H1 (cell line): ENCODE data around the gene DGKI. TPM values are rescaled to one million over a fixed set of nuclear protein-coding genes. Genes with fewer than 3 reads are reported as not detected.

ENCODE experiments used
- CTCF ChIA-PET: fragments of 300-600 bp; sonication (Branson Sonifier 250); formaldehyde crosslinking; loops from one replicate; lab custom pipeline; 2021; ENCODE audit not compliant: partially characterized antibody; lab: Charles Lee
- POLR2A ChIA-PET: fragments of 300-600 bp; sonication (Branson Sonifier 250); formaldehyde crosslinking; loops from one replicate; lab custom pipeline; 2021; ENCODE audit warnings: inconsistent platforms; ENCODE audit not compliant: partially characterized antibody; lab: Charles Lee
- DNase-seq, 2 experiments: peaks; one replicate each; pipeline versions ENCODE4 v3.0.0 to v3.0.0-alpha.2; 2010 to 2022; ENCODE audit warnings: low spot score in 2 of 2, low read depth in 1 of 2, mixed read lengths in 1 of 2
- FAIRE-seq: peaks from 2 replicates; lab custom pipeline; 2011; peaks lifted over from hg19 to GRCh38; lab: Jason Lieb, UNC
- H2AFZ ChIP-seq: 2 replicates; pipeline ENCODE4 v1.8.1; 2012; ENCODE audit warnings: low read length, inconsistent platforms
- H2AK5ac ChIP-seq: 2 replicates; pipeline ENCODE4 v1.6.1; 2013; ENCODE audit warnings: low read depth, low read length
- H2BK120ac ChIP-seq: replicated peaks from 2 replicates; pipeline ENCODE3; 2013; ENCODE audit warnings: low read depth, low read length, inconsistent platforms
- H2BK12ac ChIP-seq: 2 replicates; pipeline ENCODE4 v1.6.1; 2013; ENCODE audit warnings: low read depth, low read length
- H2BK15ac ChIP-seq: 2 replicates; pipeline ENCODE4 v1.6.1; 2013; ENCODE audit warnings: low read length
- H2BK20ac ChIP-seq: 2 replicates; pipeline ENCODE4 v1.6.1; 2013; ENCODE audit warnings: low read length
- H2BK5ac ChIP-seq: 2 replicates; pipeline ENCODE4 v1.6.1; 2013; ENCODE audit warnings: low read depth, low read length
- H3K14ac ChIP-seq: 2 replicates; pipeline ENCODE4 v1.6.1; 2013; ENCODE audit warnings: inconsistent platforms; ENCODE audit not compliant: insufficient read length
- H3K18ac ChIP-seq: 2 replicates; pipeline ENCODE4 v1.6.1; 2013; ENCODE audit warnings: low read length; ENCODE audit errors: extremely low read depth
- H3K23ac ChIP-seq: 2 replicates; pipeline ENCODE4 v1.6.1; 2013; ENCODE audit warnings: inconsistent platforms; ENCODE audit not compliant: insufficient read length
- H3K23me2 ChIP-seq: 2 replicates; pipeline ENCODE4 v1.6.1; 2013; ENCODE audit warnings: low read depth, low read length
- H3K27ac ChIP-seq: 2 replicates; pipeline ENCODE4 v1.6.1; 2011; ENCODE audit warnings: low read depth, low read length, inconsistent platforms
- H3K27me3 ChIP-seq, 4 experiments: replicated peaks in 1 of 4; 1 replicate in 1 of 4; 2 replicates in 3 of 4; pipeline versions ENCODE4 v1.6.1 to v1.8.1; 2011 to 2013; ENCODE audit warnings: low read length in 3 of 4, mild to moderate bottlenecking in 3 of 4, inconsistent platforms in 2 of 4, mixed read lengths in 2 of 4, moderate library complexity in 1 of 4; ENCODE audit not compliant: control insufficient read depth in 3 of 4, insufficient read depth in 3 of 4; ENCODE audit errors: extremely low read depth in 1 of 4
- H3K36me3 ChIP-seq, 4 experiments: 2 replicates each; pipeline versions ENCODE4 v1.6.1 to v1.8.1; 2011 to 2013; ENCODE audit warnings: mild to moderate bottlenecking in 4 of 4, low read length in 3 of 4, moderate library complexity in 2 of 4, control low read depth in 1 of 4, inconsistent platforms in 1 of 4; ENCODE audit not compliant: insufficient read depth in 4 of 4, control insufficient read depth in 2 of 4
- H3K4ac ChIP-seq: replicated peaks from 2 replicates; pipeline ENCODE3; 2013; ENCODE audit warnings: low read length, low read depth, mixed read lengths, inconsistent platforms; ENCODE audit not compliant: insufficient read length
- H3K4me1 ChIP-seq, 4 experiments: replicated peaks in 1 of 4; 1 replicate in 1 of 4; 2 replicates in 3 of 4; pipeline versions ENCODE4 v1.6.1 to v1.8.1; 2011 to 2013; ENCODE audit warnings: low read length in 3 of 4, inconsistent platforms in 2 of 4, mixed read lengths in 1 of 4; ENCODE audit not compliant: insufficient read depth in 4 of 4, control insufficient read depth in 3 of 4
- H3K4me2 ChIP-seq, 2 experiments: 2 replicates each; pipeline versions ENCODE4 v1.6.1 to v1.8.1; 2011 to 2013; ENCODE audit warnings: low read depth in 2 of 2, low read length in 2 of 2, control low read depth in 1 of 2, inconsistent platforms in 1 of 2, mild to moderate bottlenecking in 1 of 2; ENCODE audit not compliant: insufficient read depth in 1 of 2
- H3K4me3 ChIP-seq, 4 experiments: fragments of 200-600, 300-600 bp in 1 of 4; sonication (generic), shearing (Covaris generic), sonication (Bioruptor Twin) in 1 of 4; 2 replicates each; pipeline versions ENCODE4 v1.5.1 to v1.8.1; 2011 to 2016; ENCODE audit warnings: low read length in 4 of 4, low read depth in 3 of 4, control low read depth in 2 of 4, inconsistent platforms in 2 of 4, mild to moderate bottlenecking in 2 of 4, mixed read lengths in 1 of 4, moderate library complexity in 1 of 4; ENCODE audit not compliant: insufficient read depth in 2 of 4; ENCODE audit errors: extremely low read depth in 1 of 4
- H3K56ac ChIP-seq: replicated peaks from 2 replicates; pipeline ENCODE3; 2013; ENCODE audit warnings: low read depth, mild to moderate bottlenecking, mixed read lengths, low read length, inconsistent platforms; ENCODE audit not compliant: insufficient read length
- H3K79me1 ChIP-seq: 2 replicates; pipeline ENCODE4 v1.6.1; 2013; ENCODE audit warnings: low read depth, low read length, control low read depth
- H3K79me2 ChIP-seq, 2 experiments: 2 replicates each; pipeline versions ENCODE4 v1.6.1 to v1.8.1; 2012 to 2013; ENCODE audit warnings: low read length in 2 of 2, mild to moderate bottlenecking in 2 of 2, inconsistent platforms in 1 of 2; ENCODE audit not compliant: insufficient read depth in 2 of 2, control insufficient read depth in 1 of 2
- H3K9ac ChIP-seq, 4 experiments: replicated peaks in 1 of 4; 1 replicate in 1 of 4; 2 replicates in 3 of 4; pipeline versions ENCODE4 v1.6.1 to v1.8.1; 2011 to 2013; ENCODE audit warnings: low read depth in 3 of 4, low read length in 3 of 4, control low read depth in 2 of 4, mild to moderate bottlenecking in 2 of 4, moderate library complexity in 2 of 4, inconsistent platforms in 1 of 4; ENCODE audit errors: extremely low read depth in 1 of 4
- H3K9me3 ChIP-seq, 2 experiments: 2 replicates each; pipeline versions ENCODE4 v1.6.1 to v1.8.1; 2012 to 2013; ENCODE audit warnings: mild to moderate bottlenecking in 2 of 2, moderate library complexity in 2 of 2, control low read depth in 1 of 2, inconsistent platforms in 1 of 2, low read depth in 1 of 2, low read length in 1 of 2, mixed read lengths in 1 of 2; ENCODE audit not compliant: insufficient read depth in 2 of 2
- H4K20me1 ChIP-seq, 2 experiments: replicated peaks in 1 of 2; 2 replicates each; pipeline versions ENCODE3 to v1.8.1; 2011 to 2013; ENCODE audit warnings: inconsistent platforms in 2 of 2, low read length in 2 of 2, mild to moderate bottlenecking in 1 of 2; ENCODE audit not compliant: insufficient read depth in 2 of 2, control insufficient read depth in 1 of 2
- H4K5ac ChIP-seq: 2 replicates; pipeline ENCODE4 v1.6.1; 2013; ENCODE audit warnings: low read length, low read depth, mixed read lengths, inconsistent platforms; ENCODE audit not compliant: insufficient read length
- H4K8ac ChIP-seq: 2 replicates; pipeline ENCODE4 v1.8.0; 2013; ENCODE audit warnings: mild to moderate bottlenecking, moderate library complexity, low read length, inconsistent platforms; ENCODE audit not compliant: insufficient read depth; ENCODE audit errors: extremely low read depth
- H4K91ac ChIP-seq: replicated peaks from 2 replicates; pipeline ENCODE3; 2013; ENCODE audit warnings: low read length, mixed read lengths, inconsistent platforms; ENCODE audit not compliant: insufficient read length
- ASH2L ChIP-seq: fragments of 200-600, 300-600 bp; sonication (generic); IDR thresholded peaks from one replicate; pipeline ENCODE4 v1.7.1; 2017; ENCODE audit warnings: low read length
- ATF2 ChIP-seq: IDR thresholded peaks from 2 replicates; pipeline ENCODE4 v1.6.1; 2012; ENCODE audit warnings: low read length, inconsistent platforms
- CBX8 ChIP-seq: fragments of 300-800, 300-1000 bp; sonication (generic); IDR thresholded peaks from 2 replicates; pipeline ENCODE4 v1.7.1; 2016; ENCODE audit warnings: low read depth, low read length, borderline replicate concordance
- FOSL1 ChIP-seq: IDR thresholded peaks from 2 replicates; pipeline ENCODE4 v1.6.1; 2011; ENCODE audit warnings: mild to moderate bottlenecking, low read depth, low read length, moderate library complexity; ENCODE audit not compliant: insufficient read depth
- GABPA ChIP-seq: IDR thresholded peaks from 2 replicates; pipeline ENCODE4 v1.6.1; 2011; ENCODE audit warnings: mild to moderate bottlenecking, low read length, moderate library complexity, borderline replicate concordance; ENCODE audit not compliant: insufficient read depth
- NANOG ChIP-seq: IDR thresholded peaks from 2 replicates; pipeline ENCODE4 v1.6.1; 2011; ENCODE audit warnings: low read length, low read depth, mild to moderate bottlenecking, inconsistent platforms; ENCODE audit not compliant: insufficient read depth, poor library complexity, severe bottlenecking
- NRF1 ChIP-seq: IDR thresholded peaks from 2 replicates; pipeline ENCODE4 v1.6.1; 2011; ENCODE audit warnings: mild to moderate bottlenecking, low read depth, low read length, improper control_type of control experiment
- RFX5 ChIP-seq: IDR thresholded peaks from 2 replicates; pipeline ENCODE4 v1.6.1; 2011; ENCODE audit warnings: low read depth, low read length, improper control_type of control experiment, borderline replicate concordance
- SIN3A ChIP-seq, 2 experiments: IDR thresholded peaks in 1 of 2; conservative IDR thresholded peaks in 1 of 2; 2 replicates each; pipeline ENCODE4 v1.6.1; 2011 to 2012; ENCODE audit warnings: low read length in 2 of 2, improper control_type of control experiment in 1 of 2, low read depth in 1 of 2, mild to moderate bottlenecking in 1 of 2
- SIX5 ChIP-seq: IDR thresholded peaks from 2 replicates; pipeline ENCODE4 v1.6.1; 2011; ENCODE audit warnings: mild to moderate bottlenecking, low read depth, low read length
- SP1 ChIP-seq: IDR thresholded peaks from 2 replicates; pipeline ENCODE4 v1.6.1; 2011; ENCODE audit warnings: low read depth, low read length
- SP4 ChIP-seq: IDR thresholded peaks from 2 replicates; pipeline ENCODE4 v1.6.1; 2012; ENCODE audit warnings: low read length, inconsistent platforms
- YY1 ChIP-seq: IDR thresholded peaks from 2 replicates; pipeline ENCODE4 v1.6.1; 2011; ENCODE audit warnings: low read depth, mild to moderate bottlenecking, low read length
- WGBS, 2 experiments: shearing (Covaris generic) in 1 of 2; methylation state at CpG; one replicate each; pipeline versions ENCODE4 v1.1.6 to v1.1.7; 2013 to 2015; ENCODE audit warnings: low lambda C conversion rate in 2 of 2, mixed read lengths in 2 of 2, inconsistent platforms in 1 of 2, low coverage in 1 of 2, missing lambda C conversion rate in 1 of 2; ENCODE audit not compliant: insufficient replicate concordance in 2 of 2, insufficient coverage in 1 of 2, insufficient read length in 1 of 2; ENCODE audit errors: extremely low coverage in 1 of 2, missing lambda C conversion rate in 1 of 2; 5-methylcytosine and 5-hydroxymethylcytosine counted together
- polyA plus RNA-seq, 7 experiments: library from polyadenylated mRNA; depleted of rRNA in 3 of 7; stranded (reverse) in 5 of 7; unstranded in 2 of 7; fragments of >200 nt in 5 of 7; fragments of 200-250 nt in 2 of 7; gene quantifications; 1 replicate in 5 of 7; 2 replicates in 1 of 7; 4 replicates in 1 of 7; pipeline versions ENCODE4 v1.2.1 to v1.2.3, GENCODE V29; 2011 to 2013; ENCODE audit warnings: missing spikeins in 2 of 7, mixed read lengths in 2 of 7
- total RNA-seq: library from RNA; stranded (reverse); fragmentation: NEBNext Ultra II Directional; extraction: Animal tissue kit (Norgen Biotek cat#: 25700); gene quantifications from 2 replicates; pipeline ENCODE4 v1.2.1, GENCODE V29; 2021

The DGKI gene
- total and polyA plus RNA-seq, 2 of the 8 experiments (the other 6 are each of a cell fraction or from before 2014, with no cell fraction given) = 0.20 to 0.71 TPM

GRCh38 chr7:137867289-137867688 lies 20.5 kb upstream of the DGKI start:
- Histone ChIP-seq H2BK5ac (no peak overlapping the region), H2AK5ac (no peak overlapping the region), H3K79me2 (no peaks in the 10 kb centered on the region), H3K9me3 (no peaks in the 10 kb centered on the region), H3K79me1 (no peaks in the 10 kb centered on the region), H3K23me2 (no peaks in the 10 kb centered on the region), H2BK12ac (no peak overlapping the region), H3K4ac (no peak overlapping the region), H2BK20ac (no peak overlapping the region), H2AFZ (no peak overlapping the region), H3K4me1 (no peaks in the 10 kb centered on the region), H4K91ac (no peak overlapping the region), H3K18ac (no peak overlapping the region), H4K8ac (no peak overlapping the region), H3K4me3 (no peak overlapping the region), H3K27ac (no peak overlapping the region), H3K27me3 (no peaks in the 10 kb centered on the region), H3K23ac (no peak overlapping the region), H3K56ac (no peak overlapping the region), H3K36me3 (peaks cover 0 to 7% (median 0%) of the 10 kb centered on the region in 4 experiments; a peak in 3 of 8 replicates), H3K9ac (no peak overlapping the region), H4K5ac (no peak overlapping the region), H2BK15ac (no peak overlapping the region), H2BK120ac (no peak overlapping the region), H4K20me1 (no peaks in the 10 kb centered on the region), H3K14ac (no peak overlapping the region), H3K4me2 (no peak overlapping the region)
- WGBS, 2 experiments = 87% methylated on average over 3 of the region's 3 CpGs; no CpG with 5 or more reads in 1 of the 2 experiments
- FAIRE-seq = no peak
- CTCF ChIA-PET = interaction anchor here (0.7 to 1.3 kb wide), 4 partner anchors 8 to 99 kb away, joined by 3 read pairs; no protein-coding TSS in a partner anchor
- no peak for DNase-seq
- POLR2A ChIA-PET = interaction anchor here (1.4 kb wide), 1 partner anchor 11 kb away, joined by 5 read pairs; no protein-coding TSS in a partner anchor
- TF ChIP-seq FOSL1 (no peak), ASH2L (no peak), CBX8 (no peak), SIX5 (no peak), SP1 (no peak), YY1 (no peak), GABPA (no peak), RFX5 (no peak), NRF1 (no peak), NANOG (no peak), SIN3A (conservative IDR thresholded peaks at IDR 0.05 in 1 of 2, IDR thresholded peaks at IDR 0.05 in 1 of 2; ENCODE audit: low read depth in 1 of 2, low read length in 2 of 2) (no peak), SP4 (no peak), ATF2 (no peak)
